Measurements from ENCODE around the gene DDR1.

The DDR1 gene

GRCh38 chr6:30888816-30889495 lies 4.6 kb downstream of the DDR1 start:
- DNase-seq (ENCODE audit: low read depth): no peak
- no peak overlapping the region for H3K4me3 ChIP-seq (ENCODE audit: low read length)

GRCh38 chr6:30889496-30889885 lies 5.2 kb downstream of the DDR1 start:
- no peak for TF ChIP-seq CTCF (conservative IDR thresholded peaks at IDR 0.05; ENCODE audit: low read depth, low read length)
- no peak for DNase-seq (ENCODE audit: low read depth)
- no peak overlapping the region for H3K4me3 ChIP-seq (ENCODE audit: low read length)

More at GRCh38 chr6:30888816-30889495, 4.6 kb downstream of the DDR1 start:
- TF ChIP-seq CTCF (conservative IDR thresholded peaks at IDR 0.05; ENCODE audit: low read depth, low read length): no peak

- H3K4me3 ChIP-seq (ENCODE audit: low read length): no peak overlapping the region
- no peak for DNase-seq (ENCODE audit: low read depth)
- TF ChIP-seq CTCF (conservative IDR thresholded peaks at IDR 0.05; ENCODE audit: low read depth, low read length): no peak
Observed at GRCh38 chr6:30889921-30890645, 5.8 kb downstream of the DDR1 start.

- DNase-seq (ENCODE audit: low read depth): no peak
- H3K4me3 ChIP-seq (ENCODE audit: low read length): no peak overlapping the region
- no peak for TF ChIP-seq CTCF (conservative IDR thresholded peaks at IDR 0.05; ENCODE audit: low read depth, low read length)
Observed at GRCh38 chr6:30890646-30891449, 6.5 kb downstream of the DDR1 start.

- TF ChIP-seq CTCF (conservative IDR thresholded peaks at IDR 0.05; ENCODE audit: low read depth, low read length): no peak
- H3K4me3 ChIP-seq (ENCODE audit: low read length): no peak overlapping the region
- DNase-seq (ENCODE audit: low read depth): no peak
Observed at GRCh38 chr6:30891450-30891723, 7.1 kb downstream of the DDR1 start.

GRCh38 chr6:30891816-30892538 lies 7.7 kb downstream of the DDR1 start:
- TF ChIP-seq CTCF (conservative IDR thresholded peaks at IDR 0.05; ENCODE audit: low read depth, low read length): no peak
- DNase-seq (ENCODE audit: low read depth): no peak
- H3K4me3 ChIP-seq (ENCODE audit: low read length): no peak overlapping the region

All from retinal pigment epithelial cell (primary cell).